Epithelial cell of prostate (primary cell): ENCODE measurements around the gene CHORDC1.
"Not testable (repeated sequence)": the region's sequence is repeated elsewhere in the genome, so short reads cannot be mapped to it uniquely, and the experiment has no call there.

ENCODE experiments used
- DNase-seq: peaks from one replicate; pipeline ENCODE4 v3.0.0-alpha.2; 2011; ENCODE audit warnings: low read depth, low spot score
- H3K27ac ChIP-seq: fragments of 450-650 bp; 2 replicates; pipeline ENCODE4 v1.5.1; 2017; ENCODE audit warnings: mild to moderate bottlenecking

Gene CHORDC1

DNA sequence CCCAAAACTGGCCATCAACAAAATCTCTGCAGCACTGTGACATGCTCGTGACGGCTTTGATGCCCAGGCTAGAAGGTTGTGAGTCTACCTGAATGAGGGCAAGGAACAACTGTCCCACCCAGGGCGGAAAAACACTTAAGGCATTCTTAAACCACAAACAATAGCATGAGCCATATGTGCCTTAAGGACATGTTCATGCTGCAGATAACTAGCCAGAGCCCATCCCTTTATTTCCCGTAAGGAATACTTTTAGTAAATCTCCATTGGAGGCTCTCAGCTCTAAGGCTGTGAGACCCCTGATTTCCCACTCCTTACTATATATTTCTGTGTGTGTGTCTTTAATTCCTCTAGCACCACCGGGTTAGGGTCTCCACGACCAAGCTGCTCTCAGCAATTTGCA, 3.4 kb downstream of the CHORDC1 start:
- H3K27ac ChIP-seq = no peak overlapping the region
- no peak for DNase-seq

DNA sequence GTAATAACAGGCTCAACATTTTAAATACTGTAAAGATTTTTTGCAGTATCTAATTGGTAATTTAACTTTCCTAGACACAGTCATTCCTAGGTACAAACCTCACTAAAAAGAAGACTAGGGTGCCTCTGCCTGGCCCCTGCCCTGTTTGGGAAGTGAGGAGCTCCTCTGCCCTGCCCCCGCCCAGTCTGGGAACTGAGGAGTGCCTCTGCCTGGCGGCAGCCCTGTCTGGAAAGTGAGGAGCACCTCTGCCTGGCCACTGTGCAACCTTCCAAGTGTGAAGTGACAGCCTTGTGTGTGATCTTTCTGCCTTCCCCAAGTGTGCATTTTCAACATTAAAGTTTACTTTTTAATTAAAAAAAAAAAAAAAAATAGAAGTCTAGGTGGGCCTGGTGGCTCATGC, 4.2 kb downstream of the CHORDC1 start:
- no peak overlapping the region for H3K27ac ChIP-seq
- DNase-seq = no peak

DNA sequence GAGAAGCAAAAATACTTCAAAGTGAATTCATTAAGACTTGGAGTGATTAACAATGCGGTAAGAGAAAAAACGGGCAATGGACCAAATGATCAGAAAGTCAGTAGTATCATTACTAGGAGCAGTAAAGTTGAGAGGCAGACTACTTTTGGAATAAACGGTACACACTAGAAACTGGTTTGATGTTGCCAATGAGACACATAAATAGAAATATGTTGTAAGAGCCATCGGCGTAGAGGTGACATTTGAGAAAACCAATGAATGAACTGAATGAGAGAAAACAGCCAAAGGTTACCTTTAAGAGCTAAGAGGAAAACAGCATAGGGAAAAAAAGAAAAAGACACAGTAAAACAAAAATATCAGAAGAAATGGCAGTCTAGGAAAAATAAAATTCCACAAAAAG, 6.2 kb downstream of the CHORDC1 start:
- no peak for DNase-seq

DNA sequence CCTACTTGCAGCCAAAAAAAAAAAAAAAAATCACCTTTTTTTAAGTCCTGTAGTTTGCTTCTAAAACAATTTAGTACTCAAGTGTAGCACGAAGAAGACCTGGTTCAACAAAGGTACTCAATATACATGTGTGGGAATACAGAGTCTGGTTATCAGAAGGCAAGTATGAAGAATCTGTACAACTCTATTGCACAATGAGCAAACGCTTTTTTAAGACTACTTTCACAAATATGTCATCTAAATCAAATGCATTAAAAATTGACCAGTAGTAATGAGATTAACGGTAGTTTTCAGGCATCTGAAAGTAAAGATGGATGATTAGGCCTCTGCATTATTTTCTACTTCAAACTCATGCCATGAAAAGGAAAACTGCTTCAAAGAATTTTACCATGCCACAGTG, 9.5 kb downstream of the CHORDC1 start:
- DNase-seq = no peak
- H3K27ac ChIP-seq = no peak overlapping the region

More for the DNA sequence above, 6.2 kb downstream of the CHORDC1 start:
- H3K27ac ChIP-seq = no peak overlapping the region

DNA sequence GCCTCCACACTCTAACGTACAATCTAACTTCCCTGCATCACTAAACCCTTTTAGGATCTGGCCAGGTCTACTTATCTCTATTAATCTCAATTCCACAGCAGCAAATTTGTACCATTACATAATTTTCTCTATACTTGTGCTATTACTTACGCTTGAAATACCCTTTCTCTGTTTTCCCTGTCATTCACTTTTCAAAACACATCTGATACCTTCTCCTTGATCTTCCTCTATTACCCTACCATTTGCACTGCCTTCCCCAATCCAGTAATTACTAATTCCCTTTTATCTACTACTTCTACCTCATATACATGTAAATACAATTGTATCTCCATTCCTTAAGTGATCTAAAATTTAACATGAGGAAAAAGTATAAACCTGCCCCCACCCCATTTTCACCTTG, 14.0 kb downstream of the CHORDC1 start:
- no peak for DNase-seq
- H3K27ac ChIP-seq = no peak overlapping the region

DNA sequence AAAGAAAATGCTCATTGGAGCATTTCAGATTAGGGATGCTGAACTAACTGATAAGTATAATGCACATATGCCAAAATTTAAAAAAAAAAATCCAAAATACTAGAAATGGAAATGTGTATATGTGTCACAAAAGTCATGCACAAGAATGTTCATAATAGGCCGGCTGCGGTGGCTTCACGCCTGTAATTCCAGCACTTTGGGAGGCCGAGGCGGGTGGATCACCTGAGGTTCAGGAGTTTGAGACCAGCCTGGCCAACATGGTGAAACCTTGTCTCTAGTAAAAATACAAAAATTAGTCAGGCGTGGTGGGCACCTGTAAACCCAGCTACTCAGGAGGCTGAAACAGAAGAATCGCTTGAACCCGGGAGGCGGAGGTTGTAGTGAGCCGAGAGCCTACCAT, 14.9 kb downstream of the CHORDC1 start:
- not testable (repeated sequence) for DNase-seq, H3K27ac ChIP-seq

DNA sequence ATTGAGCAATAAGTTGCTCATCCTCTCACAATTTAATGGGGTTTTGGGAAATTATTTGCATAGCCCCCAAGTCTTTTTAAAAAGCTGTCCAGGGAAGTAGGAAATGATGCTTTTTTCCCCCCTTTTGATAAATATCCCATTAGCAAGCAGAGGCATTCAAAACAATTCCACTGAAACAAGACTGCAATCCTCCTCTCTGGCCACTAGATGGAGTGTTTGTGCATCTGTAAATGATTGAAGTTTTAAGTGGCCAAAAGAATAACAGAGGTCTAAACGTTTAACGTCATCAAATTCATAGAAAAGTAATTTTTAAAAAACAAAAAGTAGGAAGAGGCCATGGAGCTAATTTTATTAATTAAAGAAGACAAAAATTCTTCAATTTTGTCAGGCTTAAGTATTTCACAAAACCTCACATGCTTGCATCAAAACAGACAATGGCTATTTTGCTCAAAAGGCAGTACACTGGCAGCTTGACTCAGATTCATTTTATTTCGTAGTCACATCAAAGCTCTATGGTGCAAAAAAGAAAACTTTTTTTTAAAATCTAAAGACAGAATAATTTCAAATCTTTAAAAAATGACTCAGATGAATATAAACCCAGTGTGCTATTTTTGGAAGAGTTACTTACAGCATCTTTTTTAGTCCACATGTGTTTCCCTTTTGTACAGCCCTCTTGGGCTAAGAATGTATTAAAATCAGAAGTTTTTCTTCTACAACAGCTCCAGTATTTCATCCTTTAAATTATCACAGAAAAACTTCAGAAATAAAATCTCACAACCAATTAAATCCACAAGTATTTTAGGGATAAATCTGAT, 17.8 kb downstream of the CHORDC1 start:
- DNase-seq = no peak
- no peak overlapping the region for H3K27ac ChIP-seq

DNA sequence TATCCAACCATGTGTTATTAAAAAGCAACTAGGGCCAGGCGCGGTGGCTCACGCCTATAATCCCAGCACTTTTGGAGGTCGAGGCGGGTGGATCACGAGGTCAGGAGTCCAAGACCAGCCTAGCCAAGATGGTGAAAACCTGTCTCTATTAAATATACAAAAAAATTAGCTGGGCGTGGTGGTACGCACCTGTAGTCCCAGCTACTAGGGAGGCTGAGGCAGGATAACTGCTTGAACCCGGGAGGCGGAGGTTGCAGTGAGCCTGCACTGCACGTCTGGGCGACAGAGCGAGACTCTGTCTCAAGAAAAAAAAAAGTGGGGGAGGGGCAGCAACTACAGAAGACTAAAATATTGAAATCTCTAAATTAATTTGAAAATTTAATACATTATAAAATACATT, 18.4 kb downstream of the CHORDC1 start:
- DNase-seq = no peak
- H3K27ac ChIP-seq = no peak overlapping the region

DNA sequence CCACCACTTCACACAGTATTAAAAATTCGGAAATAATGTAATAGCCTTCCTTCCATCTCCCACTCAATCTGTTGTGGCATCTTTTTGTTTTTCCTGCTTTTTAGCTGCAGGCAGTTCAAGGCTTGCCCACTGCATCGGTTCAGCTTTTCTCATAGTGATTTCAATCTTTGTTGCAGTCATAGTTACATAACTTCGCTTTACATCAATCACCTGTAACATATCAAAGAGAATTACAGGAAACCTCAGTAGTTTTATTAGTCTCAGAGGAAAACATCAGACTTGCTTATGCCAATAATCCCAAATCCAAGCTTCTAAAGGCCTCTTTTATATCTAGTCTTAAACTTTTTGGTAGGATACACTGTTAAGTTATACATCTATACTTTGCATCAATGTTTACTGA, 20.5 kb downstream of the CHORDC1 start:
- no peak overlapping the region for H3K27ac ChIP-seq
- no peak for DNase-seq

DNA sequence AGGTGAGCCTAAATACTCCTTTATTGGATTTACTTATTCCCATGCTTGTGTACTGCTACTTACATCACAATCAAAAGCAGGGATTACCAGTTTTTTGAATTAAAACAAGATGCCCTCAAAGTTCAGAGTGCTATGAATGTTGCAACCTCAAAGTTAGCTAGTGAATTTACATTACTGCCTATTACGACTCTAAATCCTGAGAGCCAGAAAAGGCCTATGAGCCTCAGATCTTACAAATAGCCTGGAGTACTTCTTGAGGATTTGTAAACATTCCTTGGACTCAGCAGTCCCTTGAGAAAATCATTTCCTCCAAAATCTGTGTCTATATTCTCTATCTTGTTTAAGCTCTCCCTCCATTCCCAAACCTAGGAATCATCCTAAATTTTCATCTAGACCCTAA, 25.5 kb downstream of the CHORDC1 start:
- H3K27ac ChIP-seq = no peak overlapping the region
- no peak for DNase-seq

DNA sequence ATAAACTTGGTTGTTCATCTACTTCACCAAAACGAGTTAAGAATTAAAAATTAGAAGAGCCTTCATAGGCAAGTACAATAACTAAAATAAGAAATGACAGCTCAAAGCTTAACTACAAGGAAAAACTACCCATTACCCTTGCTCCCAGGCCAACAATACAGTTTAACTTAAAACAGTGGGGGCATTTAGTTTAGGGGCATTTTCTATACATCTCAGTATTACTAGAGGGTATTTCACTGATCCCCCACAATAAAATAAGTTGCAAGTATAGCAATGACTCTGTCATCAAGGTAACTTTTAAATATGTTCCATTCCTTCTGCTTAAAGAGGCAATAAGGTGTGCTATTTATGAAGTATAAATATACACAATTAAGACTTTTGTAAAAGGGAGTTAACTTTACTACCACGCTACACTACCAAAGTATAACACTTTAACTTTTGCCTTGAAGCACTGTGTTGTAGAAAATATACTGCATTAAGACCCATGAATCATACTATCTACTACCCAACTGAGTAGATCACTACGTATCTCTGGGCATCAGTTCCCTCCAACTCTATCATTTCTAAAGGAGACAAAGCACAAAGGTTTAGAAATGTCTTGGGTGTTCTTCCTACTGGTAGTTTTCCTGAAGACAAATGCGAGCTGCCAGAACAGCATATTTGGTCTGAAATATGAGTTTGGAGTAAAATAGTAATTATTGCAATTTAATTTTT, 29.8 kb downstream of the CHORDC1 start:
- no peak overlapping the region for H3K27ac ChIP-seq
- no peak for DNase-seq

DNA sequence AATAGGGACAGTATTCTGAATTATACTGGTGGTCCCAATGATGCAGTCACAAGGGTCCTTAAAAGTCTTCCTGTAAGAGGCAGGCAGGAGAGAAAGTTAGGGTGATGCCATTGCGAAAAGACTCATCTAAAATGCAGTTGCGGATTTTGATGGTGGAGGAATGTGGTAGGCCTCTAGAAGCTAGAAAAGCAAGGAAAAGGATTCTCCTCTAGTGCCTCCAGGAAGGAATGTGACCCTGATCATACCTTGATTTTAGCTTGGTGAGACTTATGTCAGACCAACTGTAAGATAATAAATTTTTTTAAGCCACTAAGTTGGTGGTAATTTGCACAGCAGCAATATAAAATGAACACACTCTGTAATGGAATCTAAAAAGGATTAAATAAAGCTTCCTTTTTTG, 33.8 kb downstream of the CHORDC1 start:
- DNase-seq = no peak
- no peak overlapping the region for H3K27ac ChIP-seq

DNA sequence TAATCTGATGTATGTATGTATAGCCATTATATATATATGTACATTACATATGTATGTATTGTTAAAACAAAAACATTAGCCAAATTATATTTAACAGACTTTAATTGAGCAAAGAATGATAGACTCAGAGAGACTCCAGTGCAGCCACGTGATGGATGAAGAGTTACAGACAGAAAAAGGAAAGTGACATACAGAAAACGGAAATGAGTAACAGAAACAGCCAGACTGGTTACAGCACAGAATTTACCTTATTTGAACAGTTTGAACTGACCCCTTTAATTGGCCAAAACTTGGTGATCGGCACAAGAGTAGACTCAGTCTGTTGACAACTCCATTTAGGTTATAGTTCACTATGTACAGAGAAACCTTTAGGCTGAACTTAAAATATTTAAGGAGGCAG, 35.0 kb downstream of the CHORDC1 start:
- no peak overlapping the region for H3K27ac ChIP-seq
- DNase-seq = no peak

DNA sequence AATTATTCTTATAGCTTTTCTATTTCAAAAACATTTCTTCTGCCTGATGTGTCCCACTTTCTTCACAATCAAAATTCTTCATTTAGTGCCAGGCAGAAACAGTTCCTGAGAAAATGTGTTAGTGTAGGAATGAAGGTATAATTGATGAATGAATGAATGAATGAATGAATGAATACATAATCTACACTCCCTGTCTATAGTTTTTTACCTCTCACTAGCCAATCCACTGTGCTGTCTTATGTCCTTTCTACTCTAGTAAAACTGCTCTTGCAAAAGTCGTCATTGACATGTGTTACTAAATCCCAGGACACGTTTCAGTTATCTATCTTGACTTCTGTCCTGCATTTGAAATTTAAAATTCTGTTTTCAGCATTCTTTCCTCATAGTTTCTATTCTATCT, 42.9 kb downstream of the CHORDC1 start:
- H3K27ac ChIP-seq = no peak overlapping the region

DNA sequence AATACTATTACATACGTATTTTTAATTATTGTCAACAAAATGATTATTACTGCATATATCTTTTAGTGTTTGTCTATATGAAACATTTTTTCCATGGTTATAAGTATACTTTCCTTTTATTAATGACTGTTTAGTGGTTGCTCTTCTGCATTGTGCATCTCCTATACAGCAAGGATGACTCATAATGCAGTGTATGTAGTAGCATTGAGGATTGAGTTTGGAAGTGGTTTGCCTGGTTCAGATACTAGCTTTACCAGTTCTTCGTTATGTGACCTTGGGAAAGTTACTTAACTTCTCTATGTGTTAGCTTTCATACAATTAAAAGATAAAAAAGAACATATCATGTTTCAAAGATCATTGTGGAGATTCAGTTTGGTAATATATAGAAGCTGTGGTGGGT, 44.1 kb downstream of the CHORDC1 start:
- DNase-seq = peak; percentile 52
- no peak overlapping the region for H3K27ac ChIP-seq

More for the DNA sequence above, 42.9 kb downstream of the CHORDC1 start:
- DNase-seq = no peak

DNA sequence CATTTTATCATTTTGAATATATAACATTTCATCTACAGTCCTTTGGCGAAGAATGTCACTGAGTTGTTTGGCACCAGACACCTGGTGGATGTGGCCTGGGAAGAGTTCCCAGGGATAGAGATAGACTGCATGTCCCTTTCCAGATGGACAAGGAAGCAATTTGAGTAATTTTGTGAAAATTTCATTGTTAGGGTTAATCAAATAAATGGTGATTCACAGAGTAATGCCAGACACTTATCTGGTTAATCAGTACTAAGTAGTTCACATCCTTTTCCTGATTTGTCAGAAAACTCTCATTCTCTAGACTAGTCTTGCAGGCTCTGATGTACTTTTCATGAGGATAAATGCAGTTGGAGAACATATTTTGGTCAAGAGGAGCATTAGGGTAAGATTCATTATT, 46.8 kb downstream of the CHORDC1 start:
- H3K27ac ChIP-seq = no peak overlapping the region
- no peak for DNase-seq

DNA sequence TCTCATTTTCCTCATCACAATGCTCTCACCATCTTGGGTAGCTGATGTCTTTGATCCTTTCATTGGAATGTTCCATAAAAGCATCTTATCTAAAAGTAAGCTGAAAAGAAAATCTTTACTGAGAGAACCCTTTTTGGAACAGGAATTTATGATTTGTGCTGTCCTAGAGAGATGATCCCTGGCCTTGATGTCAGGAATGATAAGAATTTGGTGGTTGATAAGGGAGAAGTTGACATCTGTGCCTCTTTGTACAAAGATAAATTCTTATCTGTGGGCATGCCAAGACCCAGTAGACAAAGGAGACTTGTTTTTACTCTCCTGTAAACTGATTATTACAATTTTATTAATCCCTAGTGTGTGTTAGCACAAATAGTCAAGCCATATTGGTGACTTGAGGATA, 51.5 kb downstream of the CHORDC1 start:
- no peak for DNase-seq
- no peak overlapping the region for H3K27ac ChIP-seq

DNA sequence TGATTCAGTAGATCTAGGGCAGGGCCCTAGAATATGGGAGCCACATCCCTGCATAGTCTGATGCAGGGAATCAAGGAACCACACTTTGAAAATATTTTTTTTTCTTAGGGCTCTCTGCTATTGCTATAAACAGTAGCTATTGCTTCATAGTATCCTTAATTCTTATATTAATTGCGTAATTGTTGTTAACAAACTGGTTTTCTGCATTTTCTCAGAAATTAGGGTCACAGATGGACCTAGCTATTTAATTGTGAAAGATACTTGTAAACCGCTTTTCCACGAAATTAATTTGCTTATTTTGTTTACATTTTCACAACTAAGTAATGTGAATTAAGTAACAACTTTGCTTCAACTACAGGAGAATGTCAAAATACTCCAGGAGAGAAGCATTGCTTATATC, 54.3 kb downstream of the CHORDC1 start:
- no peak overlapping the region for H3K27ac ChIP-seq
- no peak for DNase-seq

DNA sequence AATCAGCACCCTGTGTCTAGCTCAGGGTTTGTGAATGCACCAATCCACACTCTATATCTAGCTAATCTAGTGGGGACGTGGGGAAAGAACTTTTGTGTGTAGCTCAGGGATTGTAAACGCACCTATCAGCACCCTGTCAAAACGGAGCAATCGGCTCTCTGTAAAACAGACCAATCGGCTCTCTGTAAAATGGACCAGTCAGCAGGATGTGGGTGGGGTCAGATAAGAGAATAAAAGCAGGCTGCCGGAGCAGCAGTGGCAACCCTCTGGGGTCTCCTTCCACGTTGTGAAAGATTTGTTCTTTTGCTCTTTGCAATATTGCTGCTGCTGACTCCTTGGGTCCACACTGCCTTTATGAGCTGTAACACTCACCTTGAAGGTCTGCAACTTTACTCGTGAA, 55.1 kb downstream of the CHORDC1 start:
- not testable (repeated sequence) for DNase-seq, H3K27ac ChIP-seq

DNA sequence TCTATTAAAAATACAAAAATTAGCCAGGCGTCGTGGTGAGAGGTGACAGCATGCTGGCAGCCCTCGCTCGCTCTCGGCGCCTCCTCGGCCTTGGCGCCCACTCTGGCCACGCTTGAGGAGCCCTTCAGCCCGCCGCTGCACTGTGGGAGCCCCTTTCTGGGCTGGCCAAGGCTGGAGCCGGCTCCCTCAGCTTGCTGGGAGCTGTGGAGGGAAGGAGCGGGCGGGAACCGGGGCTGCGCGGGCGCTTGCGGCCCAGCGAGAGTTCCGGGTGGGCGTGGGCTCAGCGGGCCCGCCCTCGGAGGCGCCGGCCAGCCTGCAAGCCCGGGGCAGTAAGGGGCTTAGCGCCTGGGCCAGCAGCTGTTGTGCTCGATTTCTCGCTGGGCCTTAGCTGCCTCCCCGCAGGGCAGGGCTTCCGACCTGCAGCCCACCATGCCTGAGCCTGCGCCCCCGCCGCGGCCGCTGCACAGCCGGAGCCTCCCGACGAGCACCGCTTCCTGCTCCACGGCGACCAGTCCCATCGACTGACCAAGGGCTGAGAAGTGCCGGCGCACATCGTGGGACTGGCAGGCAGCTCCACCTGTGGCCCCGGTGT, 55.8 kb downstream of the CHORDC1 start:
- DNase-seq, H3K27ac ChIP-seq: not testable (repeated sequence)
